A549 (cell line): ENCODE measurements around the gene TMEM123.

ENCODE experiments used
- CEBPB ChIP-seq, 2 experiments: fragments of >200 bp in 1 of 2; sonication (Bioruptor Twin) in 1 of 2; formaldehyde crosslinking in 1 of 2; IDR thresholded peaks; 2 replicates each; pipeline ENCODE4 v1.6.1; 2012 to 2016
- RNF2 ChIP-seq: fragments of 200-600 bp; sonication (generic); IDR thresholded peaks from 2 replicates; pipeline ENCODE4 v1.6.1; 2016; ENCODE audit warnings: low read depth, mild to moderate bottlenecking, antibody characterized with exemption, moderate library complexity, borderline replicate concordance
- ZFP36 ChIP-seq: fragments of 450-650 bp; IDR thresholded peaks from 2 replicates; pipeline ENCODE4 v1.6.1; 2014; ENCODE audit warnings: borderline replicate concordance; ENCODE audit not compliant: partially characterized antibody
- TF ChIP-seq, protein P1 (sequence below): fragments of >200 bp; sonication (Bioruptor Twin); formaldehyde crosslinking; IDR thresholded peaks from 3 replicates; pipeline ENCODE4 v1.5.1; 2016

DNA sequence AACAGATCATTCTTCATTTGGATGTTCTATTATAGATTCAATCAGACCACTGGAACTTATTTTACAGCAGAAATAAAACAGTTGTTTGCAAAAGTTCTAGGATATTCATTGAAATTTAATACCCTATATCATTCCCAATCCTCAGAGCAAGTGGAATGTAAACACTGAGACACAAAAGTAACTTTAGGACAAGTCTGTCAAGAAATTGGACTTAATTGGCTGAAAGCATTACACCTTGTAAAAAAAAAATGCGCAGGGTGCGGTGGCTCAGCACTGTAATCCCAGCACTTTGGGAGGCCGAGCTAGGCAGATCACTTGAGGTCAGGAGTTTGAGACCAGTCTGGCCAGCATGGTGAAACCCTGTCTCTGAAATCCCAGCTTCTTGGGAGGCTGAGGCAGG is 29.9 kb upstream of the TMEM123 start:
- TF ChIP-seq, protein P1, sequence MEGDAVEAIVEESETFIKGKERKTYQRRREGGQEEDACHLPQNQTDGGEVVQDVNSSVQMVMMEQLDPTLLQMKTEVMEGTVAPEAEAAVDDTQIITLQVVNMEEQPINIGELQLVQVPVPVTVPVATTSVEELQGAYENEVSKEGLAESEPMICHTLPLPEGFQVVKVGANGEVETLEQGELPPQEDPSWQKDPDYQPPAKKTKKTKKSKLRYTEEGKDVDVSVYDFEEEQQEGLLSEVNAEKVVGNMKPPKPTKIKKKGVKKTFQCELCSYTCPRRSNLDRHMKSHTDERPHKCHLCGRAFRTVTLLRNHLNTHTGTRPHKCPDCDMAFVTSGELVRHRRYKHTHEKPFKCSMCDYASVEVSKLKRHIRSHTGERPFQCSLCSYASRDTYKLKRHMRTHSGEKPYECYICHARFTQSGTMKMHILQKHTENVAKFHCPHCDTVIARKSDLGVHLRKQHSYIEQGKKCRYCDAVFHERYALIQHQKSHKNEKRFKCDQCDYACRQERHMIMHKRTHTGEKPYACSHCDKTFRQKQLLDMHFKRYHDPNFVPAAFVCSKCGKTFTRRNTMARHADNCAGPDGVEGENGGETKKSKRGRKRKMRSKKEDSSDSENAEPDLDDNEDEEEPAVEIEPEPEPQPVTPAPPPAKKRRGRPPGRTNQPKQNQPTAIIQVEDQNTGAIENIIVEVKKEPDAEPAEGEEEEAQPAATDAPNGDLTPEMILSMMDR, result no peak
- no peak for TF ChIP-seq ZFP36
- TF ChIP-seq RNF2, result no peak
- TF ChIP-seq CEBPB (IDR thresholded peaks at IDR 0.05), result no peak
